Endometrial microvascular endothelial cells (primary cell): ENCODE results near the gene ITPR1. TPM values are rescaled to one million over a fixed set of nuclear protein-coding genes. Genes with fewer than 3 reads are reported as not detected.

Source experiments
- in situ Hi-C: cut with HindIII; loops from 2 replicates; pipeline ENCODE4 v1.10.0; 2017; ENCODE audit warnings: low sequenced_read_pairs, low pct_unique_long_range_greater_than_20kb; ENCODE audit errors: inconsistent ontology term
- total RNA-seq: library from RNA; depleted of rRNA; stranded (reverse); fragments of >200 nt; gene quantifications from one replicate; pipeline ENCODE4 v1.2.3, GENCODE V29; 2015; ENCODE audit errors: inconsistent ontology term

ITPR1 gene
- total RNA-seq, 1 donor from 2014 or later: 17.1 TPM

DNA sequence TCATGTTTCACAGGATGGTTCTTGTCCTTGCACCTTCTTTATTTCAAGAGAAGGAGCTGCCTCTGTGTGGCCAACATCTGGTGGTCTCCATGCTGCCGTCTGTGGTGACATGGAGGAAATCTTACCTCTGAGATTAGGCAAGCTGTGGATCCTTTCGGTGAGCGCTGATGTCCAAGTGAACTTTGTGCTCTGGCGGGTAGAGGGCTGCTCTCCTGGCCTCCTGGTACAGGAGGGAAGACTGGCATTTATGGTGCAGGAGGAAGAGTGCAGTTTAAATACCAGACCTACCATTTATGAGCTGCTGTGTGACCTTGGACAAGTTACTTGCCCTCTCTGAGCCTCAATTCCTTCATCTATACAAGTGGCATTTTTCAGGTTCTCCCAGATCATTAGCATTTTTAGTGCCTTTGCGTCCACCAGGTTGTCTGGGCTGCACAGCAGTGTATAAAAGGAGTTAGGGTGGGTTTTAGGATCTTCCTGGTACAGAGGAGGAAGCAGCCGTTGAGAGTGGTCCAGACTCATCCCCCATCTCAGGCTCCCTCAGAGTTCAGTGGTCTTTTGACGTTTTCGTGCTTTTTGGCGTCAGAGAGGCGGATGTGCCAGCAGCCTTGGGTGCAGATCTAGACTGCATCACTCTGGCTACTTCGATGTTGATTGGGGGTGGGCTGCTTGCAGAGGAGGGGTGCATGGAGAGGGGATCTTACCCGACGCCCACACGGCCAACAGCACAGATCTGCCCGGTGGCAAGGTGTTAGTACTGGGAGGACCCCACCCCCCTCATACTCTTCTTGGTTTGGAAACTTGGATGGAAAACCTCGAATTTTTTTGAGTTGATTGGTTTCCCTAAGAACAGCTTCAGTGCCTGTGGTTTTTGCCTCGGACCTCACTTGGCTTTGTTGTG lies 162.2 kb downstream of the ITPR1 start:
- in situ Hi-C loops: no loop called here

DNA sequence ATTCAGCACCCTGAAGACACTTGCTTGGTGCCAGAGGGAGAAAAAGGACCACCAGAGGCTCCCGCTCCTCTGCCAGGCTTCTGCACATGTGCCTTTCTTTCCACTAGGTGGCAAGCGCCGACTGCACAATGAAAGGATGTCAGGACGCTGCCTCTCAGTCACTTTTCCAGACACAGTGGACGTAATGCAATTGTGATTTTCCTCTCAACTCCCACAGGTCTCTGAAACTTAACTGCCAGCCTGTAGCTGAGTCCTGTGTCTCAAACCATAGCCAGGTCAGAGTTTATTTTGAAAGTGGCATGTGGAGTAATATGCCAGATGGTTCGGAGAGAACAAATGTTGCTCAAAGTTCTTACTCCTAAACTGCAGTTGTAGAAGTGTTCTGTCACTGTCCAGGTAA lies 162.9 kb downstream of the ITPR1 start:
- in situ Hi-C loops: no loop called here

DNA sequence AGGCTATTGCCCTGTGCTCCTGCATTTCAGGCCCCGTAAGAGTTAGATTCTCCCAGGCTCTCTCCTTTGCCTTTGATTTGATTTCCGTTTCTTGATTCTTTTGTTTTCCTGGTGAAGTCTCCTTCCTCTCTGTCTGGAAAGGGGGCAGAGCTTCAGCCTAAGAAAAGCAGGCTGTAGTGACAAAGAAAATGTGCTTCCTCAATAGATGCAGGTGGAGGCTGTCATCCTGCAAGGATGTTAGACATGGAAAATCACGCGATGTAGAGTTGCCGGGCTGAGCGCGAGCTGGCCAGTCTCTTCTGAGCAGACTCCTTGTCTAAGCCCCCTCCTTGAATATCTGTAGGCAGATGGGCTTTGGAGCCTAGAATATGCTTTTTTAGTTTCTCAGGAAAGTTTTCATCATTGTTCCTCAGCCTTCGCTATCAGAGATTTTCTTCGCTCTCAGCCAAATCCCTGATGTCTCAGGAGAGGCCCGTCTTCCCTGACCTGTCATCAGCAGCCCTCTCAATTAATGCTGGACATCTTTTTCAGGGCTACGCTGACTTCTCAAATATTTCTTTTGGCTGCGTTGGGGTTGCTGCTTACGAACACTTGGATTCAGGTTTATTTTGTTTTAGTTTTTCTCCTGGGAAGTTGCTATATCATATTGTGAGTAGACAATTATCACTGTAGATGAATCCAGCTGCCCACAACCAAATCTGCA lies 163.6 kb downstream of the ITPR1 start:
- in situ Hi-C loops: no loop called here

DNA sequence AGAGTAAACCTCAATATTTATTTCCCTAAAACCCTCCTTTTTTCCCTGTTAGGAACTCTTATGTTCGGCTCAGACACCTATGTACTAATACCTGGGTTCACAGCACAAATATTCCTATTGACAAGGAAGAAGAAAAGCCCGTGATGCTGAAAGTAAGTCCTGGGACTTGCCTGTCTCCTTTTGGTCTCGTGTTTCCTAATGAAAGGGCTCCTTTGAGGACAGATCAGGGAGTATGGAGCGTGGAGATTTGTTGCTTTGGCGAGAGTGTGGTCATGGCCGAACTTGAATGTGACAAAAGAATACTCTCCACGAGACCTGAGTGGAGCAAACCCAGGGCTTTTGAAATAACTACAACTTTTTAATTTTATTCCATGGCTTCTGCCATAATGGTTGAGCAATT lies 167.8 kb downstream of the ITPR1 start:
- in situ Hi-C loops: no loop called here

DNA sequence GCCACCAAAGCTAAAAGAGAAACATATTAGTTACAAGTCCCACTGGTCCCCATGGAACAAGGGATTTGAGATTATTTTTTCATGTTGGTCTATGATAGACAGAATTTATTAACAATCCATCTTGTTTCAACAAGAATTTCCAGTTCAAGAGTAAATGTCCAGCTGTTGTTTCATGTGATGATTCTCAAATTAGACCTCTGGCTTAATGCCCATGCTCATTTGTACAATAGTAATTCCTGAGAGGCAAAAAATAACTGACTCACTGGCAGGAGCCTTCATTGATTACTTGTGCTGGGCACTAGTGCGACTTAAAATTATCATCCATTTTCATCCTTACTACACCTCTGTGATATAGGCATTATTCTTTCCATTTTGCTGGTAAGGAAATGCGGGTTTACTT lies 171.3 kb downstream of the ITPR1 start:
- in situ Hi-C loops: no loop called here

DNA sequence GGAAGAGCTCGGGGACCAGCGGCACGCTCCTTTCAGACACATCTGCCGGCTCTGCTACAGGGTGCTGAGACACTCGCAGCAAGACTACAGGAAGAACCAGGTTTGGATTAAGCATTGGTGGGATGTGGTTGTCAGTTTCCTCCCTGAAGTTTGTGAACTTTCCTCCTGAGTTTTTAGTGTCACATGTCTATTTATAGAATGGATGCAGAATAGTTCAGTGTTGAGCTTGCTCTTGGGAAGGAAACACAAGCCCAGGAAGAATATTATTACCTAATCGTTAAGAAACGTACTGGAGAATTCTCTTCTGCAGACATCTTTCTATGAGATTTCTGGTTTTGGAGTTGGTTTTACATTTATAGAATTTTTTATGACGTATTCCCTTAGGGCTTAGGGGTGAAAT lies 172.0 kb downstream of the ITPR1 start:
- in situ Hi-C loops: no loop called here

DNA sequence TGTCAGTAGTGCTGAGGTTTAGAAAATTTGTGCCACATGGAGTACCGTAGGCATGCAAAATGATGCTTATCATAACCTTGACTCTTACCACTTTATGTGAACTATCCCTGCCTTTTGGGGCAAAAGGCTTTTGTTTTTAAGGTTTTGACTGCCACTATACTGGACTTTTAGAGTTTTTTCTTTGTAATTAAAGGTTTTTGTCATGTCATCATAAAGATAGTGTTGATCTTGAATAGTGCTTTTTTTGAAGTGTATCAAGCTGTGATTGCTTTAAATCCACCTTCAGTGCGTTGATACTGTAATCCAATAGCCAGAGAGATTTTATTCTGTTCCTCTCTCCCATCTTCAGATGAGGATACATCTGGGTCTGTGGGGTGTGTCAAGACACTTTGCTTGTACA lies 172.9 kb downstream of the ITPR1 start:
- in situ Hi-C loops: no loop called here

DNA sequence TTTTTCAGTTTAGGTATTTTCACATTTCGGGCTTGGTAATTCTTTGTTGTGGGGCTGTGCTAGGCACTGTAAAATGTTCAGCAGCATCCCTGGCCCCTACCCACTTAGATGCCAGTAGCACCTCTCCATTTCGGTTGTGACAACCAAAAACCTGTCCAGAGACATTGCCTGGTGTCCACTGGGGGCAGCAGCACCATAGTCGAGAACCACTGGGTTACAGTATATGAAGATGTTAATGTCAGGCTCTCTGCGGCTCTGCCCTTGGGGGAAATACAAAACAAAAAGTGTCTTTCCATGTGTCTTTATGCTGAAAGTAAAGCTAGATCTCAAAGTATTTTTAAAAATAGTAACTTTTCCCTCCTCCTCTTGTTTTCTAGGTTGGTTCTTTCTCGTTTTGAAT lies 177.2 kb downstream of the ITPR1 start:
- in situ Hi-C loops: no loop called here

DNA sequence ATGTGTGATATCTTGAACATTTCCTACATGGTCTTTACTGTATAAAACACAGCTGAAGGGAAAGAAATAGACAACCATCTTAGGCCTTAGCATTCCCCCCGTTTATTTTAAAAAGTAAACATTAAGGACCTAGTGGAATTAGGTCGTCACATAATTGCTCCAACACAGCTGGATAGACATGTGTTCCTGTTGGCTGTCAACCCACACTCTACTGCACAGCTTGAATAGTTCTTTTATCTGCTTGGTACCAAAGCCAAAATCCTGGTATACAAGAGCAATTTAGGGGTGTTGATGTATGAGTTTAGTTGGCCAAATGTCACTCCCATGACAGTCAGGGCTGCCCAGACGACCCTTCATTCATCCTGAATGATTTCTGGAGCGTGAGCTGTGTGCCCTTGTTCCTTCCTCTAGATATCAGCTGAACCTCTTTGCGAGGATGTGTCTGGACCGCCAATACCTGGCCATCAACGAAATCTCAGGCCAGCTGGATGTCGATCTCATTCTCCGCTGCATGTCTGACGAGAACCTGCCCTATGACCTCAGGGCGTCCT lies 179.7 kb downstream of the ITPR1 start:
- in situ Hi-C loops: no loop called here

DNA sequence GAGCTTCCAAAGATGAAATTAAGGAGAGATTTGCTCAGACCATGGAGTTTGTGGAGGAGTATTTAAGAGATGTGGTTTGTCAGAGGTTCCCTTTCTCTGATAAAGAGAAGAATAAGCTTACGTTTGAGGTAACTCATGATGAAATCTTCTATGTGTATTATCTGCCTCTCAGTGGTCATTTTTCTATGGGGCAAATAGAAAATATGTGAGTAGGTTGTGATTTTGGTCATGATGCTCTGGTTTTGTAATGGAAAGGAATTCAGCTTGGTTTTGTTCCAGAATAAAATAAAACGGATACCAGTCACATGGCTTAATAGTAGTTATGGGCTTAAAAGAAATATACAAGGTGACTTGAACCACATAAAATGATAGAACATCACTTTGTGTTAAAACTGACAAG lies 181.1 kb downstream of the ITPR1 start:
- in situ Hi-C loops: no loop called here

DNA sequence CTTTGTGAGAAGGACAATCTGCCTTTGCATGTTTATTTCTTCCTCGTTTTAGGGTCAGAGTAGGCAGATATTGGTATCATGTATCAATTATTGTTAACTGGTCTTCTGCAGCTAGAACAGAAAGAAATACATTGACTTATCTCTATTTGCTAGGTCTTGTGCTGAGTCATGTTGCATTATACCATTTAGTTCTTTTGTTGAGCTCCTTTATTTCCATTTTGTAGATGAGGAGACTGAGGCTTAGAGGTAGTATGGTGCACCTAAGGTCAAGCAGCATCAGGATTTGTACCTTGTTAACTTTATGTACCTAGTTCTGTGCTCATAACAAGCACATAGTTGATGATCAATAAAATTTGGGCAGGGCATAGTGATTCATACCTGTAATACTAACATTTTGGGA lies 182.6 kb downstream of the ITPR1 start:
- in situ Hi-C loops: no loop called here

DNA sequence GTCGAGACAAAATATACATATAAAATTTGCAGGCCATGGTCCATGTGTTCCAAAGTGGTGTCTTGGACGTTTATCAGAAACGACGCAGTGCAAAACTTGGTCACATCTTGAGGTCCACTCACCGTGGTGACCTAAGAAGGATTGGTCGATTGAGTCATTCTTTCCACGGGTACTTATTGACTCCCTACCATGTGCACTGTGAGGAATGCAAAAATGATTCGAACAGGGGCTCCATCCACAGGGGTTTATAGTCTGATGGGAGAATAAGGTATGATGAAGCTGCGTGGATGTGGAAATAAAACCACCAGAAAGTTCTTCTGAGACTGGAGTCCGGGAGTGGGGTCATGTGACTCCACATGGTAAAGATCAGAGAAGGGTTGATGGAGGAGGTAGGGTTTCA lies 185.2 kb downstream of the ITPR1 start:
- in situ Hi-C loops: no loop called here

DNA sequence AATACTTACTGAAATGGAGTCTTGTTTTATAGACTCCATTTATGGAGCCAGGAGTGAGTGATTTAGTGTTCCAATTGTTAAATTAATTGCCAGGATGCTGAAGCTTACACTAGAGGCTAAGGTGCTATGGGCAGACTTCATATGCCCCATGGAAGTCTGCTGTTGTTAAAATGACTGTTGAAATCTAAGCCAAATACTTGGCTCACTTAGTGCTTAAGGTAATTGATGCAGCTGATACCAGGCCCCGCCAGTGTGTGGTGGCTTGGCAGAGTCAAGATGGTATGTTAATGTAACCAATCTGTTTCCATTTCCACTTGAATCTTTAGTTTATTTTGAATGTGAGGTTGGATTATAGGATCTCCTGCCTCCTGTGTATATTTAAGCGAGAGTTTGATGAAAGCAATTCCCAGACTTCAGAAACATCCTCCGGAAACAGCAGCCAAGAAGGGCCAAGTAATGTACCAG lies 187.1 kb downstream of the ITPR1 start:
- in situ Hi-C loops: no loop called here

DNA sequence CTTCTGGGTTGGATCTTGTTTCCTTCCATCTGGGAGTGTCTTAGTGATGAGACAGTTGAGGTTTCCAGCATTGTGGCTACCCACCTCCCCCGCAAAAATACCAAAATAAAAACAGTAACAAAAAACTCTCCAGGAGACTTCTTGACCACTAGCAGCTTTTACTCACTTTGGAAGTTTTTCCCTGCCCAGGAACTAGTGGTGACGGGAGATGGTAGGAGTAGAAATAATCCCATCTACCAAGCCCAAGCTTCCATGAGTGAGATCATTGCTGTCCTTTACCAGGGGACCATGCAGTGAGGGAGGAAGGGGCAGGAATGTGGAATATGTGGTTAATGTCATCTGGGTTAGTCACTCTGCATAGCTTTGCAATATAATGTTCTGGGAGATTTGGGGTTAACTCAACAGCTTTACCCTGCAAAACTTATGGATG lies 187.7 kb downstream of the ITPR1 start:
- in situ Hi-C loops: no loop called here

DNA sequence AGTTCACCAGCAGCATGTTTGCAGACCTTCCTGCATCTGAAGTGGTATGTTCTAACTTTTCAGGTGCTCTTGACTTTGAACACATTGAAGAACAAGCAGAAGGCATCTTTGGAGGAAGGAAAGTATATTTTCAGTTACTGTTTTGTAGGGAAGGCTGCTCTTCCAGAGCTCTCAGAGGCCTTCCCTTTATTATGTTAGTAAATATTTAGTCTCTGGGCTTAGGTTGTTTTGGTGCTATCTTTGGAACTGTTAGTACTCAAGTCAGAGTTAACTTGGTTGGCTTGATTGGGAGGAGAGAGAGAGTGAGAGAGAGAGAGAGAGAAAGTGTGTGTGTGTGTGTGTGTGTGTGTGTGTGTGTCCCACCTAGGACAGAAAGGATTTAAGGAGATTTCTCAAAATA lies 188.2 kb downstream of the ITPR1 start:
- in situ Hi-C loops: no loop called here

DNA sequence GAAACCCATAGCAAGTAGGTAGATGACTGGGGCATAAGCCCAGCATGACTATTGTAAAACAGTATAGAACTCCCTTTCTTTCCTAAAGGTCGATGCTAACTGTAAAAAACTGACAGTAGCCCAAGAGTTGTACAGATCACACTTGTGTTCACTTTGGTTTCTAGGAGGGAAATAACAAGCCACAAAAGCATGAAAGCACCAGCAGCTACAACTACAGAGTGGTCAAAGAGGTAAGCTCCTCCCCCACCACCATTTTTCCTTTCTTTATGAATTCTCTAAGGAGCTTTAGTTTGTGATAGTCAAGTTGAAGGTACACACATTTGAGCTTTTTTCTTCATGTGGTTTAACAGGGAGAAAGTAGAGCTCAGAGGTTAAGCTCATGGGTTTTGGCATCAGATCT lies 191.0 kb downstream of the ITPR1 start:
- in situ Hi-C loops: no loop called here

DNA sequence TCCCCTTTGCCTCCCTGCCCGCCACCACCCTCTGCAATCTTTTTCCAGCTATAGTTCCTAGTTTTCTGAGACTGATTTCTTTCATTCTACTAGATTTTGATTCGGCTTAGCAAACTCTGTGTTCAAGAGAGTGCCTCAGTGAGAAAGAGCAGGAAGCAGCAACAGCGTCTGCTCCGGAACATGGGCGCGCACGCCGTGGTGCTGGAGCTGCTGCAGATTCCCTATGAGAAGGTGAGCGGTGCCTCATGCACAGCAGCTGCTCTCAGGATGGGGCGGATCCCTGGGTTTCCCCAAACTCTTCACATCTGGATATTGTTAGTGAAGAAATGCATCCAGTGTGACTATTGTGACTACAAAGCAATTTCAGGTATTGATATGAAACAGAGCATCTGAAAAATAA lies 191.8 kb downstream of the ITPR1 start:
- in situ Hi-C loops: no loop called here

DNA sequence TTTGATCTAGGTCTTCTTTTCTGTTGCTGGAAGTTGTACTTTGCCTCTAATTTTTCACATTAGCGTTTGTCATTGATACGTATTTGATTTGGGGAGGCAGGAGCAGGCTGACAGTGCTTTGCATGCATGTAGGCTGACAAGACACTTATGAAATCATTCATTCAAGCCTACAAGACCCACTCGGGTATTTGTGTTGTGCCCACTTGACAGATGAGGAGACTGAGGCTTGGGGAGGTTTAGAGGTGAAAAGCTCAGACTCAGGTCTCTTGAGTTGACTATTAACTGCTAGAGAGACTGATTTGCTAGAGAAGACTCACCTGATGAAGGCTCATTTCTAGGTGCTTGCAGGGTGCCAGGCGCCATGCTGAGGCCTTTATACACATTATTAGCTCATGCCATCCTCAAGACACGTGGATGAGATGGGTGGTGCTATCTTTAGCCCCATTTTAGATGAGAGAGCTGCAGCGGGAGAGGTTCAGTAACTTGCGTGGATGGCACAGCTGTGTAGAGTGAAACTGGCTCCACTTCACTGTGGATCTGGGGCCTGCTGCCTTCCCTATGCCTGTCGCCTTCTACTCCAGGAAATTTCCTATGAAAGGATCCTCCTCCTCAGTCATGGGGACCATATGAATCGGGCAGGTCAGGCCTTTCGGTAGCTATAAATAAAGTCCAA lies 192.7 kb downstream of the ITPR1 start:
- in situ Hi-C loops: no loop called here

DNA sequence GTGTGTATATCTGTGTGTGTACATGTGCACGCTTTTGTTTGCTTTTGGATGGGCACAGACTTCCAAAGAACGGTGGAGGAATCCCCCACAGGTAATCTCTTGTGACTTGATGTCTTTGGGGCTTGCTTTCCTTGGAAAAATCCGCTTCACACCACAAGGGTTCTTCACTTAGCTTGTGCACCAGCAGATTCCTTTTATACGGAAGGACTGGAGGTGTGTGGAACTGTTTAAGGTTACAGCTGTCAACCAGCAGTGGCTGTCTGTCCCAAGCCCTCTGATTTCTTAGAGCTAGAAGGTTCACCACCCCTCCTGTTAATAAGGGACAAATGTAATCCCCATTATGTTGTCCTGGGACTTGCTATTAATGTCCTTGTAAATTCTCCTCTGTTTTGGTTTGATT lies 193.5 kb downstream of the ITPR1 start:
- in situ Hi-C loops: no loop called here
